ENCODE data around the gene TMEM135.

GRCh38 chr11:87359401-87359800 is 321.7 kb downstream of the TMEM135 start:
- no peak for TF ChIP-seq CTCF (IDR thresholded peaks at IDR 0.05; ENCODE audit: insufficient read depth, low read length, poor library complexity, severe bottlenecking)
- TF ChIP-seq EZH2phosphoT487 (conservative IDR thresholded peaks at IDR 0.05; ENCODE audit: low read length): no peak
